Hematopoietic multipotent progenitor cell (in vitro differentiated cells): ENCODE results near the gene SLC35B2. TPM values are rescaled to one million over a fixed set of nuclear protein-coding genes. Genes with fewer than 3 reads are reported as not detected.

Source experiments
- DNase-seq, 3 donors: peaks; one replicate each; pipeline ENCODE4 v3.0.0-alpha.2; 2011 to 2015; ENCODE audit warnings: low read depth in 2 of 3, low spot score in 2 of 3
- total RNA-seq: library from RNA; depleted of rRNA; stranded (reverse); fragments of >200 nt; gene quantifications from one replicate; pipeline ENCODE4 v1.2.3, GENCODE V29; 2012

The SLC35B2 gene, protein sequence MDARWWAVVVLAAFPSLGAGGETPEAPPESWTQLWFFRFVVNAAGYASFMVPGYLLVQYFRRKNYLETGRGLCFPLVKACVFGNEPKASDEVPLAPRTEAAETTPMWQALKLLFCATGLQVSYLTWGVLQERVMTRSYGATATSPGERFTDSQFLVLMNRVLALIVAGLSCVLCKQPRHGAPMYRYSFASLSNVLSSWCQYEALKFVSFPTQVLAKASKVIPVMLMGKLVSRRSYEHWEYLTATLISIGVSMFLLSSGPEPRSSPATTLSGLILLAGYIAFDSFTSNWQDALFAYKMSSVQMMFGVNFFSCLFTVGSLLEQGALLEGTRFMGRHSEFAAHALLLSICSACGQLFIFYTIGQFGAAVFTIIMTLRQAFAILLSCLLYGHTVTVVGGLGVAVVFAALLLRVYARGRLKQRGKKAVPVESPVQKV
- 48.2 TPM for total RNA-seq

DNA sequence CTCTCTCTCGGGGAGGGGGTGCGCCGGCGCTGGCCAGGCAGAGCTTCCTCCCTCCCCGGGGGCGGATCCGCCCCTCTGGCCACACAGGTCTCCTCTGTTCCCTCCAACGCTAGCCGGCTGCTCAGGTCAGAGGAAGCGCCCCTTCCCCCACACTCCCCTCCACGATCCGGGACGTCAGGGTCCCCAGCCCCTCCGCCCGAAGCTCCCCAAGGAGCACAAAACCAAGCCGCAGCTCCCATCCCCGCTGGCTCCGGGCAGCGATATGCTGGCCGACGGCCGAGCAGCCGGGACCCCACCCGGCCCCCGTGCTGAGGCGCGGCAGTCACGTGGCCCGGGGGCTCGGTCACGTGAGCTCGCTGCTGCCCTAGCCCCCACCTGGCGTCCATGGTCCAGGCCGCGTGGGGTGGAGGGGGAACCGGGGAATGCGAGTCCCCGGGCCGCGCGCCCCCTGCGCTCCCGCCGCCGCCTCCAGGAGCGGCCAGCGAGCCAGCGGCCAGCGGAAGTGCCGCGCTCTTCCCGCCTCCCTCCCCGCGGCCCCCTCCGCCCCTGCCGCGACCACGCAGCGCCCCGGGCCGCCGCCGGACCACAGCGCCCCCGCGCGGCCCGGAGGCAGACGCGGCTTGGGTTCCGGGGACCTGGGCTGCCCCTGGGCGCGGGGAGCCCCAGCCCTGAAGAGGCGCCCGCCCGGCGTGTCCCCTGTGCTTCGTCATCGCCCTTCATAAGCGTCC, at the start of gene SLC35B2:
Gene SLC35B2 (minus strand): TSS at position 504 of the 728 bp plus-strand sequence. CDS start 118 bp downstream, at position 386.
- peak; percentile 62 to 67 (median 63) for DNase-seq

DNA sequence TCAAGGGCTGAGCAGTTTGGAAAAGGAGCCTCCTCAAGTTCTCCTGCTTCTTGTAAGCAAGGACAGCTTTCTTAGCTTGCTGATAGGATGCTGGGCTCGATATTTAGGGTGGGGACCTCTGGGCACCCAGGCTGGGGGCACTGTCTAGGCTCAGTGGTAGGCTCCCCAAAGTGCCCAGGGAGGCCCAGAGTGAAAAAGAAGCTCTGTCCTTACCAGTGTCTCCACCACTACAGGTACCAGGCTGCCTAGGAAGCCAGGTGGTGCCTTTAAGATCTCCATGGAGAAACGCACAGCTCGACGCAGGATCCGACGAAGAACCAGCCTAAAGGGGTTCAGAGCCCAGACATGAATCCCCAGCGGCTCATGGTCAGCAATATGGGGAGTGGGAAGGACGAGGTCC, 49.4 kb upstream of the SLC35B2 start:
- DNase-seq: no peak

DNA sequence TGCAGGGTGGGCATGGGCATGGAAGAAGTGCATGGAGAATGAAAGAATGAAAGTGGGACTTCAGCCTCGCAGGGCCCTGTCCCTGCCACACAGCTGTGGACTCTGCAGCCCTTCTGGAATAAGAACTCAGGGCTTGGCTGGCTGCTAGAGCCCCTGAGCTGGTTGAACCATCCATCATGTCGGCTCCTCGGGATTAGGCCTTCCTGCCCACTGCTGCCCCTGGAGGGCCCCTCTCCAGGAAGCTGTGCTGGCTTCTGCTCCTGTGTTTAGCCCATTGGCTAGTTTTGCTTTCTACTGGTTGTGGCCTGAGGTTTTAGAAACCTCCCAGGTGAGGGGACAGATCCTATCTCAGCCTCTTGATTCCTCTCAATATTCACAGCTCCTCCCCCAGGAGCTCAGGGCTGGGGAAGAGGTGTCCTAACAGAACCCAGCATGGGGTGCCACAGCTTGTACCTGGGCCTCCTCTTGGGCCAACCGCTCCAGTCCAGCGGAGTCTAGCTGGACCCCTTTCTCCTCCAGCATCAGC, 47.9 kb upstream of the SLC35B2 start:
- DNase-seq: no peak

DNA sequence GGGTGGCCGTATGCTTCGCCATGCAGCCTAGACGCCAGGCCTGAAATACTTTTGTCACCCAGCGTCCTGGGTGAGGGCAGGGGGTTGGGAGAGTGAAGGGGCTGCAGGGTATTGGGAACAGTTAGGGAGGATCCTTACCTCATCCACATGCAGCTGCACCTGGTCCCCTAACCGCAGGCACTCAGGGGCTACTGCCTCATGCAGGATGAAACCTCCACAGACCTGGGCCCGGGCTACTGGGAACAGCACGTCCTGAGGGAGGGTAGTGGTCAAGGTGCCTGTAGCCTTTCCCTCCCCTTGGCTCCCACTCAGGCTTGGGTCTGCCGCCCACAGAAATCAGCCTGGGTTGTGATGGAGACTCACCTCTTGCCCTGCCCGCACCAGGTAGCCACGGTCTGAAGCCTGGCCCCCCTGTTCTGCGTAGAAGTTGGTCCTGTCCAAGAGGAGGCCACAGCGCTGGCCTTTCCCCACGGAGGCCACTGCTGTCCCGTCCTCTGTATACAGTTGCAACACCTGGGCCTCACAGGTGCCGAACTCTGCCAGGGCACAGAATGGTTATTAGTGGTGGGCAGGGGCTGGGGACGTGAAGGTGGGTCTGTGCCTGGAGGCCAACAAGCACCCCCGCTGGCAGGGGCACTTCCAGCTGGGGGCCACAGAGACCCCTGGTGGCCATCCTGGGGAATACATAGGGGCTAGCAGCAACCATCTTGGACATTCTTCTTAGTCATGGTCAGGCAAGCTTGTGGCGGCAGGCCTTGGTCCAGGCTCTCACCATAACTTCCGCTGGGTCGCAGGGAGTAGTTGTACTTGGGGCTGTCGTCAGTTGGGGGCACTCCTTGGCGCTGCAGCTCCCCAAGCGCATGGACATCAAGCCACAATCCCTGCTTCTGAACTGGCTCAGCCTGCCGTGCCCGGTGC, 47.2 kb upstream of the SLC35B2 start:
- peak; percentile 17 to 53 (median 44) for DNase-seq

DNA sequence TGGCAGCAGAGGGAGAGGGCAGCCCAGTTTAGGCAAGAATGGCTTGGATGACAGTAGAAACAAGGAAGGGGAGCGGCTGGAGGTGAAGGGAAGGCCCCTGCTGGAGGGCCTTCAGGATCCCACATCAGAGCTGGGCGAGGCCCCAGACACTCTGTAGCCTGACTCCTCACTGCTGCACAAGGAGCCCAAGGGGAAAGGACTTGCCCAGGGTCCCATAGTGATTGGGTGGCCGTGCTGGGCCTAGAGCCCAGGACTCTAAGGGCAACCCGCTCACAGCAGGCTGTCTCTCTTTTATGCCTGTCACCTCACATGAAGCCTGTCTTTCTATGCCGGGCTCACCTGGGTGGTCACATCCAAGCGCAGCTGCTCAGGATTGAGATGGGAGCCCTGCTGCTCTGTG, 46.5 kb upstream of the SLC35B2 start:
- DNase-seq: no peak

DNA sequence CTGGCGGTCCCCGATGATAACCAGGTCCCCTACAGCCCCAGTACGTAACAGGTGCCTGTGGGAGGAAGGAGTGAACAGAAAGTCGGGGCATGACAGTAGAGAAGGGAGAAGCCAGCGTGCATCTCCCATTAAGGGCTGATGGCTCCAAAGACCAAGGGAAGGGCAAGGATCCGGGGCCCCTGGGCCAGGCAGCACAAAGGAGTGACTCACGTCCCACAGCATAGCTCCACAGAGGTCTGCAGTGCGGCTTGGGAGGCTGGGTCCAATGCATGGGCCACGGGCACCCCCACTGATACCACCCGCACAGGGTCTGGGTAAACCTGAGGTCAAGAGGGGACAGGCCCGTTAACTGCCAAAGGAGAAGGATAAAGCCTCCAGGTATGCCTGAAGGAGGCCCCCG, 45.5 kb upstream of the SLC35B2 start:
- DNase-seq: no peak

DNA sequence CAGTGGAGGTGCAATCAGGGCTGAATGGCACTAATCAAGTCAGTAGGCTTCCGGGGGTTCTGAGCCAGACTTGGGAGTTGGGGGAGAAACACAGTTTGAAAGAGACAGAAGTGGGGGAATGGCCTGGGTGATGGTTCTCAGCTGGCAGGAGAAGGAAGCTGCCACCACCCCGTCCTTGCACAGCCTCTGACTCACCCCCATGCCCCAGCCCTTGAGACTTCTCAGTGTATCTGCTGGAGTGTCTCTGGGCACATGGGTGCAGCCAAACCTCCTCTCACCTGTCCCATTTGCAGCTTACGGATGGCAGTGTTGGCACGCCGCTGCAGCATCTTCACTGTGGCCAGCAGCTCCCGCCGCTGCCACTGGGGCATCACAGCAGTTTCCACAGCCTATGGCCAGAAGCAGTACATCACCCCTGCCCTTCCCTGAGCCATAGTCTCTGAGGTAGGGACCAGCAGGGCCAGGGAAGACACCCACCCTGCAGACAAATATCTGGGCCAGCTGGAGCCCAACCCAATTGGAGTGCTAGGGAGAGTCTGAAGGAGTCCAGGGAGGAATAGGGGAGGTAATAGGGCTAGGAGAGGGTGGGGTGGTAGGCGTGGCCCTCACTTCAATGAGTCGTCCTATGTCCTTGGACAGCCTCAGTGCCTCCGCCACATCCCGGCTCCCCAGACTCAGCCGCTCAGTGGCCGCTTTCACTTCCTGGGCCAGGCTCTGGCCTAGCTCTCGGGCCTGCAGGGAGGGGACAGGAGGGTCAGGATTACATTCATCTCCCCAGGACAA, 44.6 kb upstream of the SLC35B2 start:
- DNase-seq: no peak

DNA sequence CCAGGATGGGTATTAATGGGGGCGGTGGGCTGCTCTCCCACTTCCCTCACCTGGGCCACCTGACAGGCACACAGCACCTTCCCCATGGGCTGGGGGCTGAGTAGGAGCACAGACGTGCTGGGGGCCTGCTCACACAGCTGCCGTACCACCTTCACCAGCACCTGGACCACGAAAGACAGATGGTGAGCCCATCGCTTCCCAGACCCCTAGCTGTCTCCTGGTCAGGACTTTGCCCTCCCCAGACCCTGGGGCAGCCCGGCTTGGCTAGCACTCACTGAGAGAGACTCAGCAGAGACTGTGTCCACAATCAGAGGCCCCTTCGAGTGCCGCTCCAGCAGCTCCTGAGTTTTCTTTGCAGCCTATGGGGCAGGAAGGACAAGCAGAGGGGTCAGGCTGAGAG, 43.8 kb upstream of the SLC35B2 start:
- no peak for DNase-seq

DNA sequence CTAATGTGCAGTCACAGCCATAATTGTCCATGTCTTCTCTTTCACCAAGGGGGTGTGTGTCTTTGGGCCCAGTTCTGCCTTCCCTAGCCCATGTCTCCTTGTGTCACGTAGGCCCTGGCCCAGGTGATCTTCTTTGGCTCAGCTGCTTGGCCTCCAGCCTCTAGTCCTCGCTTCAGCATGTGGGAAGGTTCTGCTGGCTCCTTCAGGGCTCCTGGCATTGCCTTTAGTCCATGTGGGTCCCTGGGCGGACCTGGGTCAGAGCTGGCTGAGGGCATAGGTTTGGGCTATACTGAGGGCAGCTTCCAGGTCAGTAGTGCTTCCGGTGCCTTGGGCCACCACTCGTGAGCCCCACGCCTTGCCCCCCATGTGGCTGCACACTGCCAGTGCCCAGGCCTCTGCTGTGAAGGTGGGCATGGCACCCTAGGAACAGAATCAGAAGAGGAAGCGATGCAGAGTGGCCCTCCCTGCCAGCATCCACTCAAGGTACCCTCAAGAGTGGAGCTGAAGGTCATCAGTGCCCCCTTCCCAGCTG, 43.0 kb upstream of the SLC35B2 start:
- no peak for DNase-seq

DNA sequence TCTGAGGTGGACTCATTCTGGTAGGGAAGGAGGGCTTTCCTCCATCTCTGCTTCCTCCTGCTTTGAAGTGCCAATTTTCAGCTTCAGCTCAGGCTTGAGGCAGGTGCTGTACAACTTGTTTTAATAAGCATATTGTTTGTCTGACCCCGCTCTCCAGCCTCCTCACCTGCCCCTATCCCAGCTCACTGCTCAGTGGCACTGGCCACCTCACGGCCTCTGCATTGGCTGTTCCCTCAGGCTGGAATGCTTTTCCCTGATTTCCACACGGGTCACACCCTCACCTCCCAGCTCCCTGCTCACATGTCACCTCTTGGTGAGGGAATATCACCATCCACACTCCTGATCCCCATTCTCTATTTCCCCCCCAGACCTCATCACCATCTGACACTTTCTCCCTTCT, 41.5 kb upstream of the SLC35B2 start:
- no peak for DNase-seq

DNA sequence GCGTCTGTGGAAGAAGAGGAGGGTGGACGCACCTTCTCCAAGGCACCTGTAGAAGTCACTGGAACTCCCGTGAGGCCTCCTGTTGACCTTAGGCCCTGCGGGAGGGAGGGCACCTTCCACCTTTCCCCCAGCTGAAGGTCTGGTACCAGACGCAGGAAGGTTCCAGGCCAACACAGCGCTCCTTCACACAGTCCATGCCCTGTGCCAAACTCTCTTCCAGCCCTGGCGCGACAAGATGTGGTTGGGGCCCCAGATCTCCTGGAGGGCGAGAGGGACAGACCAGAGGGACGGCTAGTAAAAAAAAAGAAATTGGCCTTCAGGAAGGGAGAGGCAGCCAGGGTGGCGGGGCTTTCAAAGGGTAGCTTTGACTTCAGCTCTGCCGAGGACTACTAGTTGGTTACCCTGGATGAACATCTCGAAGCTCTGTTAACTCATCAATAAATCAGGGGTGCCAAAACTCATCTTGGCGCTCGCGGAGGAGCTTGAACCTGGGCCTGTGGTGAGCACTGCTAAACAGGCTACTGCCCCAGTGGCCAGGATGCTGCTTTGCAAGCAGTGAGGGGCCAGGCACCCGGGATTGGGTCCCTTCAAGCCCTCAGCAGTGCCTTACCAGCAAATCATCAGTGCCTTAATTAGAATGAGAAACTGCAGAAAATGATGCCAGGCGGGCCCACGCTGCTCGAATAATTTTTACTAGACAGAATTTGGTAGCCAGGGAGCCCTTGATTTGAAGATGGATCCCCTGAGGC, 40.9 kb upstream of the SLC35B2 start:
- no peak for DNase-seq

DNA sequence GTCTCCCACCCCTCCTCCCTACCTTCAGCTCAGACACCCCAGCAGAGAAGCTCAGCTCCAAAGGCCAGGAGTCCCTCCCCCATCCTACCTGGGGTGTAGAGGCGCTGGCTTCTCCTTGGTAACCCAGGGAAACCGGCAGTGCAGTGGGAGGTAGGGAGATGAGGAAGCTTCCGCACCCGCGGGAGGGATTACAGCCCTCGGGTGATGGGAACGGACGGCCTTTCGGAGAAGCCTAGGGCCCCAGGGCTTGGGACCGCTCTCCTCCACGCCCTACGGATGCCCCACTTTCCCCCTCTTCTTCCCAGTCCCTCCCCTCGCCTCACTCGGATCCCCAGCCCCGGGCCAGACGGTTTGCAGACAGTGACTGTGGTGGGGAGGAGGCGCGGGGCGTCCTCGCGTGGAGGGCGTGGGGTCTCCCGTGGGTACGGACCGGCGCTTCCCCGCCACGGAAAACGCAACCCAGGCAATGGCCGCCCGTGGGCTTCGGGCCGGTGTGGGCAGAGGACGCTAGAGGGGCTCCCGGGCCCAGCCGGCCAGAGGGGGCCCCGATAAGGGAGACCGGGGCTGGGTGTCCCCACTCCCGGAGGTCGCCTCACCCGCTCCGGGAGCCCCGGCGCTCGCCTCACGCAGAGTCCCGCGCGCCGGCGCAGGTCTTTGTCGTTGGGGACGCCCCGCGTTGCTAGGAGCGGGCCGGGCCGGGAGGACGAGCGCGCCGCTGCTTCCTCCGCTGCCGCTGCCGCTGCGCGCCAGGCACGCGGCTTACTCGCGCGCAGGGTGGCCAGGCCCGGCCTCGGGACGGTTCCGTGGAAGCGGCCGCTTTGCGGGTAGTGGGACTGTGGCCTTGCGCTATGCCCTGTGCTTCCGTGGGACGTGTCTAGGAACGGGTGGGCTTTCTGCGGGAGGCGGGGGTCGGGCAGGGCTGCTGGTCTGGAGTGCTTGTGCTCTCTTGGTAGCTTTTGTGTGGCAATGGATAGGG, 40.0 kb upstream of the SLC35B2 start:
- peak in 2 of 3 donors; percentile 37 to 53 for DNase-seq

DNA sequence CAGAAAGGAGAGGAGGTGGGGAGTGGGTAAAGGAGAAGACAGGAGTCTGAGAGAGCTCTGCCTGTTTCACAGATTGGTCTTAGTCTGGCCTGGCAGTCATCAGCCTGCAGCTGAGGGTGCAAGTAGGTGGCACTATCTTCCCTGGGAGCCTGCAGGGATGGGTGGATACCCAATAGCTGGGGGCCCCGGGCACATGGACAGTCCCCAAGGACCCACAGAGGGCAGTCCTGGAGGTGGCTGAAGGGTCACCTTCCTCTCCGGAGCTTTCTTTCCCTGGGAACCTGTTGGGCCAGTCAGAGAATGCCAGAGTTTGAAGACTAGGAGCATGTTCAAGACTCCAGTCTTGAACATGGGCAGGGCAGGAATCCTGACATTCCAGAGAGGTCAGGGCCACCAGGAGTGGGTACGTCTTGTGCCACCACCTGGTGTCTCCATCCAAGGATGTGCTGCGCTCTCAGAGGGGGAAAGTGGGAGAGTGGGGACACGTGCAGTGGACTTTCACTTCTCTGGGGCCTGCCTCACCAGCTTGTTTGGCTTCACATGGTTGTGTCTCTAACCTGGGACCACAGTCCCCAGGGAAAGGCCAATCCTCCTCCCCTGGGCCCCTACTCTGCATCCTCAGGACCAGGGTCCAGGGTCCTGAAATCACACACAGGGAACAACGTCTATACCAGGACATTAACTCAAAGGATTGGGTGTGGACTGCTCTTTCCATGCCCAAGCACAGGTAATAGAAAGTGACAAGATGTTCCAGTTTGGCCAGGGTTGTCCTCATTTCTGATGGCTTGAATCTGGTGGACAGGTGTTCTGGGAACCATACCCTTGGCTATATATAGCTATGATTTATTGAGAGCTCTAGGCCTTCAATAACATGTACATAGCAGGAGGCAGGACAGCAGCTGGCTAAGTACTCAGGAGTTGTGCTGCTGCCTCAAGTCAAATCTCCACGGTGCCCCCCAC, 37.8 kb upstream of the SLC35B2 start:
- DNase-seq: no peak

DNA sequence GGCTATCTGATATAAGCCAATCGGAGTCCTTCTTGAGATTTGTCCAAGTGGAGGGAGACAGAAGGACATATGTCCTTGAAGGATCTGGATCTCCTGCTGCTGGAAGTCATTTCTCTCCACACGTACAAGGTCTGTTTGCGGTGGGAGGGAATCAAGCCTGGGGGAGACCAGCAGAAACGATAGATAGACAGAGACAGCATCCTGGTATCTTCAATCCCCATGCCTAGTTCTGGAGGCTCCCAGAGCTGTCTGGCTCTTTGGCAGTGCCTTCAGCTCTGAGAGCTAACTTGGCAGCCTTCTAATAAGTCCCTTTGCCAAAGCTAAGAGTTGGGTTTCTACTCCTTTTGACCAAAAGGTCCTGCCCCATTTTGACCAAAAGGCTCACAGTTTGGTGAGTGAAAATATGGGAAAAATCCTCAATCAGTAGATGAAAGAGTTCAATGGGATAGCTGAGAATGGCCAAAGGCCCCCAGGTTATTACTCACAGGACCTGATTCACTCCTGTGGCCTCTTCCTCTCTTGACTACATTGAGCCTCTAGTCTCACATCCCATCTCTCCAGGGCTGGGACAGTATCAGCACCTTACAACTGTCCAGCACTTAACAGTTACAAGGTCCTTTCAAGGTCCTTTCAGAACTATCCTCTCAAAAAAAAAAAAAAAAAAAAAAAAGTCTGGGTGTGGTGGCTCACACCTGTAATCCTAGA, 35.5 kb upstream of the SLC35B2 start:
- DNase-seq: no peak

DNA sequence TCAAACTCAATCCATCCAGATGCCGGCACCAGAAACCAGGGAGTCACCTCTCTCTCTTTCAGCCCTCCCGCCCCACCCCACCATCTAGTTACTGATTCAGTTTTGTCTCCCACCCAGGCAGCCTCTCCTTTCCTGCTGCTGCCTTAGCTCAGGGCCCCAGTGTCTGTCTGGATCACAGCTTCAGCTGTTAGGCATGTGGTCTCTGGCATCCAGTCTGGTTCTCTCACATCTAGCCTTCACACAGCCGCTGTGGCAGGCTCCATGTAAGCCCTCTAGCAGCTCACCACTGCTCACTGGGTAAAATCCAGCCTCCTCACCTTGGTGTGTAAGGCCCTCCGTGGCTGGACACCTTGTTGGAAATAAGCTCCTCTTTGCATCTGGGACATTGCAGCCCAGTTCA, 34.5 kb upstream of the SLC35B2 start:
- no peak for DNase-seq

DNA sequence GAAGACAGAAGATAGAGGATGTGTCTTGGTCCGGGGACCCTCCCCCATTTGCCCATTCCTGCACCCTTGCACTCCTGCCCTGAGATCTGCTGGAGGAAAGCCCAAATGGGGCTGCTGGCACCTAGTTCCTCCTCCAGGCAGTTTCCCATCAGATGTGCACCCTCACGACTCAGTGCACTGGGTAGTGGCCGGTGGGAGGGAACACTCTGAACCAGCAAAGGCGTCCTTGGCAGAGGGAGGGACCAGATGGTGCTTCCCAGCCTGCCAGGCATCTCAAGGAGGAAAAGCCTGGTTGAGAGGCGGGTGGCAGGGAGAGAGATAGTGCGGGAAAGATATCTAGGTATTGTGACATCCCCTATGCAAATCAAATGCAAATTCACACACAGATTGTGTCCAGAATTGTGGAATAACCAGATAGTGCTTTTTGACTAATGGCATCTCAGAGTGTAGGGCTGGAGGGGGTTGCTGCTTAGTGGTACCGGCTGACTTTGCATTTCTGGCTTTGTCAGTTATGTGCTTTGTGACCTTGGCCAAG, 32.5 kb upstream of the SLC35B2 start:
- no peak for DNase-seq
